GM12878 (cell line): Measurements from ENCODE around the gene PPP4C. TPM values are rescaled to one million over a fixed set of nuclear protein-coding genes. Genes with fewer than 3 reads are reported as not detected.

ENCODE experiments used
- BACH1 ChIP-seq: fragments of 450-650 bp; IDR thresholded peaks from 2 replicates; pipeline ENCODE4 v1.6.1; 2017; ENCODE audit warnings: mild to moderate bottlenecking, borderline replicate concordance
- BMI1 ChIP-seq: fragments of 450-650 bp; IDR thresholded peaks from 2 replicates; pipeline ENCODE4 v1.6.1; 2016; ENCODE audit warnings: mild to moderate bottlenecking, moderate library complexity, borderline replicate concordance
- BRCA1 ChIP-seq: IDR thresholded peaks from 2 replicates; pipeline ENCODE4 v1.6.1; 2011; ENCODE audit warnings: low read depth, low read length, improper control_type of control experiment
- DPF2 ChIP-seq: fragments of 450-650 bp; IDR thresholded peaks from 2 replicates; pipeline ENCODE4 v1.6.1; 2017; ENCODE audit warnings: mild to moderate bottlenecking
- EED ChIP-seq: sonication (generic); IDR thresholded peaks from 2 replicates; pipeline ENCODE4 v1.6.1; 2016; ENCODE audit warnings: antibody characterized with exemption, low read depth
- EZH2 ChIP-seq: IDR thresholded peaks from 2 replicates; pipeline ENCODE4 v1.6.1; 2012; ENCODE audit warnings: low read depth, mild to moderate bottlenecking, control low read depth, inconsistent platforms, low read length, borderline replicate concordance; ENCODE audit not compliant: control insufficient read depth
- FOS ChIP-seq: IDR thresholded peaks from 3 replicates; pipeline ENCODE4 v1.6.1; 2011; ENCODE audit warnings: borderline replicate concordance; ENCODE audit not compliant: insufficient read length; ENCODE audit errors: extremely low read depth
- FOXM1 ChIP-seq: IDR thresholded peaks from 2 replicates; pipeline ENCODE4 v1.6.1; 2012; ENCODE audit warnings: low read depth, mild to moderate bottlenecking, inconsistent platforms, low read length, moderate library complexity
- IRF4 ChIP-seq: IDR thresholded peaks from 2 replicates; pipeline ENCODE4 v1.6.1; 2011; ENCODE audit warnings: low read depth, low read length
- KLF5 ChIP-seq: fragments of 450-650 bp; IDR thresholded peaks from 2 replicates; pipeline ENCODE4 v1.6.1; 2014; ENCODE audit warnings: mild to moderate bottlenecking; ENCODE audit not compliant: partially characterized antibody
- MEF2A ChIP-seq: IDR thresholded peaks from 2 replicates; pipeline ENCODE4 v1.6.1; 2011; ENCODE audit warnings: low read depth, mild to moderate bottlenecking, low read length, moderate library complexity; ENCODE audit not compliant: insufficient read depth
- NFYA ChIP-seq: IDR thresholded peaks from 2 replicates; pipeline ENCODE4 v1.6.1; 2011; ENCODE audit warnings: low read depth, mild to moderate bottlenecking, low read length, improper control_type of control experiment, borderline replicate concordance
- RUNX3 ChIP-seq: IDR thresholded peaks from 2 replicates; pipeline ENCODE4 v1.6.1; 2012; ENCODE audit warnings: low read length, inconsistent platforms
- SUPT20H ChIP-seq: IDR thresholded peaks from 2 replicates; pipeline ENCODE4 v1.6.1; 2011; ENCODE audit warnings: low read depth, mild to moderate bottlenecking, low read length, moderate library complexity, borderline replicate concordance; ENCODE audit not compliant: control insufficient read depth
- ZBTB4 ChIP-seq: fragments of 450-650 bp; formaldehyde crosslinking; IDR thresholded peaks from 2 replicates; pipeline ENCODE4 v1.4.0; 2022; ENCODE audit warnings: mild to moderate bottlenecking, moderate library complexity
- ZNF217 ChIP-seq: fragments of 450-650 bp; IDR thresholded peaks from 2 replicates; pipeline ENCODE4 v1.6.1; 2017; ENCODE audit warnings: antibody characterized with exemption, mild to moderate bottlenecking
- polyA plus RNA-seq, 11 experiments: library from polyadenylated mRNA; depleted of rRNA in 4 of 11; unstranded in 6 of 11; stranded (reverse) in 5 of 11; fragments of >200 nt; fragmentation: Nextera tagmentation in 4 of 11; fragmentation: Illumina TruSeq in 1 of 11; extraction: Ambion mirVana in 4 of 11; extraction: Trizol in 1 of 11; gene quantifications; 1 replicate in 1 of 11; 2 replicates in 10 of 11; pipeline versions ENCODE4 v1.2.1 to v1.2.3, GENCODE V29; 2011 to 2016; ENCODE audit warnings: inconsistent platforms in 2 of 11, missing spikeins in 2 of 11, low read depth in 1 of 11
- total RNA-seq, 4 experiments: library from RNA; depleted of rRNA in 3 of 4; stranded (reverse); fragments of >200 nt in 3 of 4; fragmentation: Illumina TruSeq in 1 of 4; extraction: Trizol in 1 of 4; gene quantifications; 2 replicates each; pipeline versions ENCODE4 v1.2.1 to v1.2.3, GENCODE V29; 2013 to 2021
- TF ChIP-seq, protein P1 (sequence below): fragments of 450-650 bp; IDR thresholded peaks from 2 replicates; pipeline ENCODE4 v1.6.1; 2017; ENCODE audit warnings: mild to moderate bottlenecking
- TF ChIP-seq, protein P2 (sequence below): fragments of 450-650 bp; IDR thresholded peaks from 2 replicates; pipeline ENCODE4 v1.6.1; 2016; ENCODE audit warnings: mild to moderate bottlenecking, moderate library complexity, borderline replicate concordance
- TF ChIP-seq, protein P3 (sequence below): IDR thresholded peaks from 2 replicates; pipeline ENCODE4 v1.6.1; 2011; ENCODE audit warnings: low read depth, mild to moderate bottlenecking, low read length, moderate library complexity, borderline replicate concordance; ENCODE audit errors: extremely low read depth

Gene PPP4C
- total and polyA plus RNA-seq, 10 of the 15 experiments (the other 5 are each of a cell fraction or from before 2014, with no cell fraction given): 2.7 to 240 (median 124) TPM

- TF ChIP-seq ZBTB4 (CRISPR knock-in tag) (no peak), EZH2 (no peak), IRF4 (no peak), BMI1 (no peak), FOXM1 (no peak), BACH1 (0 out of 2 replicates have a peak, but pooled peaks have one; percentile 13), FOS (no peak), EED (no peak), NFYA (no peak), KLF5 (peak; percentile 95), BRCA1 (no peak), SUPT20H (no peak), ZNF217 (no peak; the same call in 1 of the 2 replicates), RUNX3 (no peak), DPF2 (no peak), MEF2A (no peak)
- TF ChIP-seq, protein P1, sequence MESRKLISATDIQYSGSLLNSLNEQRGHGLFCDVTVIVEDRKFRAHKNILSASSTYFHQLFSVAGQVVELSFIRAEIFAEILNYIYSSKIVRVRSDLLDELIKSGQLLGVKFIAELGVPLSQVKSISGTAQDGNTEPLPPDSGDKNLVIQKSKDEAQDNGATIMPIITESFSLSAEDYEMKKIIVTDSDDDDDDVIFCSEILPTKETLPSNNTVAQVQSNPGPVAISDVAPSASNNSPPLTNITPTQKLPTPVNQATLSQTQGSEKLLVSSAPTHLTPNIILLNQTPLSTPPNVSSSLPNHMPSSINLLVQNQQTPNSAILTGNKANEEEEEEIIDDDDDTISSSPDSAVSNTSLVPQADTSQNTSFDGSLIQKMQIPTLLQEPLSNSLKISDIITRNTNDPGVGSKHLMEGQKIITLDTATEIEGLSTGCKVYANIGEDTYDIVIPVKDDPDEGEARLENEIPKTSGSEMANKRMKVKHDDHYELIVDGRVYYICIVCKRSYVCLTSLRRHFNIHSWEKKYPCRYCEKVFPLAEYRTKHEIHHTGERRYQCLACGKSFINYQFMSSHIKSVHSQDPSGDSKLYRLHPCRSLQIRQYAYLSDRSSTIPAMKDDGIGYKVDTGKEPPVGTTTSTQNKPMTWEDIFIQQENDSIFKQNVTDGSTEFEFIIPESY: peak; percentile 98
- TF ChIP-seq, protein P2, sequence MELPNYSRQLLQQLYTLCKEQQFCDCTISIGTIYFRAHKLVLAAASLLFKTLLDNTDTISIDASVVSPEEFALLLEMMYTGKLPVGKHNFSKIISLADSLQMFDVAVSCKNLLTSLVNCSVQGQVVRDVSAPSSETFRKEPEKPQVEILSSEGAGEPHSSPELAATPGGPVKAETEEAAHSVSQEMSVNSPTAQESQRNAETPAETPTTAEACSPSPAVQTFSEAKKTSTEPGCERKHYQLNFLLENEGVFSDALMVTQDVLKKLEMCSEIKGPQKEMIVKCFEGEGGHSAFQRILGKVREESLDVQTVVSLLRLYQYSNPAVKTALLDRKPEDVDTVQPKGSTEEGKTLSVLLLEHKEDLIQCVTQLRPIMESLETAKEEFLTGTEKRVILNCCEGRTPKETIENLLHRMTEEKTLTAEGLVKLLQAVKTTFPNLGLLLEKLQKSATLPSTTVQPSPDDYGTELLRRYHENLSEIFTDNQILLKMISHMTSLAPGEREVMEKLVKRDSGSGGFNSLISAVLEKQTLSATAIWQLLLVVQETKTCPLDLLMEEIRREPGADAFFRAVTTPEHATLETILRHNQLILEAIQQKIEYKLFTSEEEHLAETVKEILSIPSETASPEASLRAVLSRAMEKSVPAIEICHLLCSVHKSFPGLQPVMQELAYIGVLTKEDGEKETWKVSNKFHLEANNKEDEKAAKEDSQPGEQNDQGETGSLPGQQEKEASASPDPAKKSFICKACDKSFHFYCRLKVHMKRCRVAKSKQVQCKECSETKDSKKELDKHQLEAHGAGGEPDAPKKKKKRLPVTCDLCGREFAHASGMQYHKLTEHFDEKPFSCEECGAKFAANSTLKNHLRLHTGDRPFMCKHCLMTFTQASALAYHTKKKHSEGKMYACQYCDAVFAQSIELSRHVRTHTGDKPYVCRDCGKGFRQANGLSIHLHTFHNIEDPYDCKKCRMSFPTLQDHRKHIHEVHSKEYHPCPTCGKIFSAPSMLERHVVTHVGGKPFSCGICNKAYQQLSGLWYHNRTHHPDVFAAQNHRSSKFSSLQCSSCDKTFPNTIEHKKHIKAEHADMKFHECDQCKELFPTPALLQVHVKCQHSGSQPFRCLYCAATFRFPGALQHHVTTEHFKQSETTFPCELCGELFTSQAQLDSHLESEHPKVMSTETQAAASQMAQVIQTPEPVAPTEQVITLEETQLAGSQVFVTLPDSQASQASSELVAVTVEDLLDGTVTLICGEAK: 0 out of 2 replicates have a peak, but pooled peaks have one; percentile 2
- TF ChIP-seq, protein P3, sequence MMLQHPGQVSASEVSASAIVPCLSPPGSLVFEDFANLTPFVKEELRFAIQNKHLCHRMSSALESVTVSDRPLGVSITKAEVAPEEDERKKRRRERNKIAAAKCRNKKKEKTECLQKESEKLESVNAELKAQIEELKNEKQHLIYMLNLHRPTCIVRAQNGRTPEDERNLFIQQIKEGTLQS: no peak
Measured at GRCh38 chr16:30096862-30097563, 21.2 kb downstream of the PPP4C start (continued).
